CD4-positive, alpha-beta T cell (primary cell): Measurements from ENCODE around the gene CDC42SE1. TPM values are rescaled to one million over a fixed set of nuclear protein-coding genes. Genes with fewer than 3 reads are reported as not detected.

Experiments
- ATAC-seq: fragments of 200-7000 bp; cut with Tn5 transposase; one replicate; pipeline ENCODE4 v1.10.0; 2022; ENCODE audit warnings: mild to moderate bottlenecking; ENCODE audit not compliant: poor library complexity
- CTCF ChIA-PET: fragments of 350-600 bp; sonication (Branson Sonifier 250); formaldehyde crosslinking; loops from one replicate; lab custom pipeline; 2021; ENCODE audit warnings: antibody characterized with exemption, inconsistent platforms; lab: Charles Lee
- POLR2A ChIA-PET: fragments of 350-600 bp; sonication (Branson Sonifier 250); formaldehyde crosslinking; loops from one replicate; lab custom pipeline; 2021; ENCODE audit warnings: antibody characterized with exemption, inconsistent platforms; lab: Charles Lee
- DNase-seq, 14 experiments: peaks; one replicate each; pipeline ENCODE4 v3.0.0-alpha.2; 2013 to 2020; ENCODE audit warnings: mixed read lengths in 2 of 14
- H3K27ac ChIP-seq, 2 donors: one replicate each; pipeline versions ENCODE4 v1.5.1 to v1.7.0; 2013; ENCODE audit warnings: low read length in 2 of 2, low read depth in 1 of 2, mild to moderate bottlenecking in 1 of 2
- H3K27me3 ChIP-seq, 2 experiments: 1 replicate in 1 of 2; 2 replicates in 1 of 2; pipeline versions ENCODE4 v1.6.1 to v1.7.0; 2013; ENCODE audit warnings: low read length in 2 of 2, control low read depth in 1 of 2, mild to moderate bottlenecking in 1 of 2, moderate library complexity in 1 of 2; ENCODE audit not compliant: insufficient read depth in 2 of 2, control insufficient read depth in 1 of 2
- H3K36me3 ChIP-seq: one replicate; pipeline ENCODE4 v1.6.1; 2013; ENCODE audit warnings: low read length, control low read depth; ENCODE audit not compliant: insufficient read depth
- H3K4me1 ChIP-seq: one replicate; pipeline ENCODE4 v1.6.1; 2013; ENCODE audit warnings: low read length, control low read depth; ENCODE audit not compliant: insufficient read depth
- H3K4me3 ChIP-seq: one replicate; pipeline ENCODE4 v1.5.1; 2013; ENCODE audit warnings: mild to moderate bottlenecking, low read length, moderate library complexity
- H3K9me3 ChIP-seq, 2 experiments: 1 replicate in 1 of 2; 2 replicates in 1 of 2; pipeline versions ENCODE4 v1.6.1 to v1.7.0; 2013; ENCODE audit warnings: low read length in 2 of 2, mild to moderate bottlenecking in 2 of 2, control low read depth in 1 of 2, moderate library complexity in 1 of 2; ENCODE audit not compliant: control insufficient read depth in 1 of 2, insufficient read depth in 1 of 2
- H3K27ac Mint-ChIP-seq: one replicate; pipeline ENCODE4 v1.8.0; 2020; ENCODE audit warnings: mixed read lengths
- H3K27me3 Mint-ChIP-seq: one replicate; pipeline ENCODE4 v1.8.0; 2021; ENCODE audit warnings: mixed read lengths
- H3K36me3 Mint-ChIP-seq: one replicate; pipeline ENCODE4 v1.8.0; 2021; ENCODE audit warnings: low read depth, mixed read lengths
- H3K4me1 Mint-ChIP-seq: one replicate; pipeline ENCODE4 v1.8.0; 2021; ENCODE audit warnings: low read depth, mixed read lengths
- H3K4me3 Mint-ChIP-seq: one replicate; pipeline ENCODE4 v1.8.0; 2020; ENCODE audit warnings: mild to moderate bottlenecking, mixed read lengths
- H3K9me3 Mint-ChIP-seq: one replicate; pipeline ENCODE4 v1.8.0; 2020; ENCODE audit warnings: mixed read lengths
- CTCF ChIP-seq: fragments of 200-600 bp; IDR thresholded peaks from one replicate; pipeline ENCODE4 v1.8.0; 2022; ENCODE audit warnings: antibody characterized with exemption, mild to moderate bottlenecking
- intact Hi-C, 2 experiments: fragments of 100-400 bp; cut with DNase I in 1 of 2; cut with micrococcal nuclease in 1 of 2; formaldehyde crosslinking; loops; one replicate each; pipeline versions ENCODE4 v1.15.1 to v1.9.0; 2023 to 2025; cut with DNase I, micrococcal nuclease
- total RNA-seq, 174 experiments: library from RNA in 2 of 174; stranded (reverse) in 2 of 174; gene quantifications; one replicate each; pipeline ENCODE4 v1.2.3 and lab custom pipeline; 2021 to 2026

Gene CDC42SE1
- total RNA-seq, 2 experiments from 2014 or later = 401 to 404 TPM

GRCh38 chr1:151047925-151048644 is 11.3 kb downstream of the CDC42SE1 start:
- POLR2A ChIA-PET = interaction anchor here (0.6 to 6.7 kb wide), 16 partner anchors 7 to 234 kb away, joined by 3 to 144 read pairs (median 6); partner anchors contain the start of genes BNIPL, CDC42SE1, GABPB2 and MINDY1
- H3K27ac ChIP-seq = peak overlapping the region; percentile 65 to 73
- H3K4me1 ChIP-seq = peaks cover 55% of the 10 kb centered on the region
- peaks cover 22% of the 10 kb centered on the region for H3K36me3 ChIP-seq
- H3K4me3 ChIP-seq = peak overlapping the region; percentile 84
- intact Hi-C loops = loop anchor here in 1 of 2 experiments (1.0 to 2.0 kb wide), 2 partner anchors 8 to 23 kb away; partner anchors contain the start of gene GABPB2
- DNase-seq = peak; percentile 28 to 84 (median 51)
- no peaks in the 10 kb centered on the region for H3K27me3 ChIP-seq
- CTCF ChIA-PET = interaction anchor here (0.6 to 8.3 kb wide), 8 partner anchors 11 to 126 kb away, joined by 3 to 58 read pairs (median 4); partner anchors contain the start of genes CDC42SE1, GABPB2, MINDY1 and MLLT11
- H3K27ac Mint-ChIP-seq = peak overlapping the region; percentile 90
- H3K9me3 ChIP-seq = no peaks in the 10 kb centered on the region
- no peaks in the 10 kb centered on the region for H3K27me3 Mint-ChIP-seq
- H3K36me3 Mint-ChIP-seq = peaks cover 45% of the 10 kb centered on the region
- H3K9me3 Mint-ChIP-seq = no peaks in the 10 kb centered on the region
- peak; percentile 52 for TF ChIP-seq CTCF
- ATAC-seq = peak; percentile 77
- H3K4me1 Mint-ChIP-seq = peaks cover 78% of the 10 kb centered on the region
- H3K4me3 Mint-ChIP-seq = peak overlapping the region; percentile 93

GRCh38 chr1:151047591-151047924 is 11.9 kb downstream of the CDC42SE1 start, which contains the start of gene C1orf56:
Gene C1orf56 (plus strand): TSS chr1:151047751. CDS start chr1:151047848, 97 bp downstream.
- Histone ChIP-seq H3K27me3 (no peaks in the 10 kb centered on the region), H3K27ac (peak within 1 kb of the TSS; percentile 65 to 73), H3K36me3 (peaks cover 17% of the 10 kb centered on the region), H3K4me1 (peaks cover 54% of the 10 kb centered on the region), H3K9me3 (no peaks in the 10 kb centered on the region), H3K4me3 (peak within 1 kb of the TSS; percentile 84)
- ATAC-seq (peak; percentile 46), DNase-seq (peak in 12 of 14 experiments; percentile 30 to 80 (median 59))
- H3K9me3 Mint-ChIP-seq = no peaks in the 10 kb centered on the region
- no peak for TF ChIP-seq CTCF
- H3K36me3 Mint-ChIP-seq = peaks cover 40% of the 10 kb centered on the region
- H3K4me3 Mint-ChIP-seq = peak within 1 kb of the TSS; percentile 93
- H3K27ac Mint-ChIP-seq = peak within 1 kb of the TSS; percentile 90
- peaks cover 78% of the 10 kb centered on the region for H3K4me1 Mint-ChIP-seq
- intact Hi-C loops = no loop called here
- ChIA-PET POLR2A (interaction anchor here (0.6 to 6.7 kb wide), 14 partner anchors 8 to 234 kb away, joined by 3 to 144 read pairs (median 6); partner anchors contain the start of genes BNIPL, CDC42SE1, GABPB2 and MINDY1), CTCF (interaction anchor here (1.0 to 8.3 kb wide), 7 partner anchors 11 to 52 kb away, joined by 3 to 58 read pairs (median 4); partner anchors contain the start of genes CDC42SE1, GABPB2, MINDY1 and MLLT11)
- H3K27me3 Mint-ChIP-seq = no peaks in the 10 kb centered on the region

GRCh38 chr1:151043163-151043562 is 16.3 kb downstream of the CDC42SE1 start:
- no peak for ATAC-seq
- H3K4me3 Mint-ChIP-seq = no peak overlapping the region
- intact Hi-C loops = no loop called here
- no peaks in the 10 kb centered on the region for H3K27me3 ChIP-seq
- H3K4me1 Mint-ChIP-seq = peaks cover 38% of the 10 kb centered on the region
- peaks cover 4% of the 10 kb centered on the region for H3K36me3 Mint-ChIP-seq
- no peaks in the 10 kb centered on the region for H3K36me3 ChIP-seq
- peak in 2 of 14 experiments; percentile 37 to 40 for DNase-seq
- no peaks in the 10 kb centered on the region for H3K9me3 Mint-ChIP-seq
- no peak for TF ChIP-seq CTCF
- H3K27ac ChIP-seq = no peak overlapping the region
- H3K9me3 ChIP-seq = no peaks in the 10 kb centered on the region
- ChIA-PET POLR2A (interaction anchor here (1.0 to 2.5 kb wide), 4 partner anchors 10 to 19 kb away, joined by 3 to 21 read pairs (median 4); partner anchors contain the start of gene CDC42SE1), CTCF (interaction anchor here (0.7 to 8.3 kb wide), 5 partner anchors 15 to 57 kb away, joined by 3 to 58 read pairs (median 4); partner anchors contain the start of genes CDC42SE1, GABPB2 and MLLT11)
- no peaks in the 10 kb centered on the region for H3K27me3 Mint-ChIP-seq
- no peak overlapping the region for H3K27ac Mint-ChIP-seq
- H3K4me1 ChIP-seq = peaks cover 26% of the 10 kb centered on the region
- H3K4me3 ChIP-seq = no peak overlapping the region
